IPS-20b (cell line): ENCODE results near the gene KCMF1.
A peak's percentile ranks its signal among the peaks of the same experiment; 100 is the strongest.

Source experiments
- H3K27ac ChIP-seq: one replicate; pipeline ENCODE4 v1.5.1; 2013; ENCODE audit warnings: low read length
- H3K27me3 ChIP-seq: 2 replicates; pipeline ENCODE4 v1.6.1; 2013; ENCODE audit warnings: mild to moderate bottlenecking, low read length, inconsistent platforms; ENCODE audit not compliant: insufficient read depth
- H3K36me3 ChIP-seq: 2 replicates; pipeline ENCODE4 v1.6.1; 2013; ENCODE audit warnings: low read depth, mild to moderate bottlenecking, inconsistent platforms, low read length, moderate library complexity; ENCODE audit not compliant: insufficient read depth
- H3K4me1 ChIP-seq: 2 replicates; pipeline ENCODE4 v1.6.1; 2013; ENCODE audit warnings: mild to moderate bottlenecking, control low read depth, inconsistent platforms, low read length, moderate library complexity; ENCODE audit not compliant: insufficient read depth
- H3K4me3 ChIP-seq: 2 replicates; pipeline ENCODE4 v1.5.1; 2013; ENCODE audit warnings: mild to moderate bottlenecking, low read length, inconsistent platforms
- H3K9ac ChIP-seq: 2 replicates; pipeline ENCODE4 v1.6.1; 2013; ENCODE audit warnings: low read depth, mild to moderate bottlenecking, inconsistent platforms, low read length, moderate library complexity
- H3K9me3 ChIP-seq: 2 replicates; pipeline ENCODE4 v1.6.1; 2013; ENCODE audit warnings: mild to moderate bottlenecking, low read depth, low read length, inconsistent platforms; ENCODE audit not compliant: insufficient read depth

KCMF1 gene

GRCh38 chr2:85048534-85048933, 77.6 kb downstream of the KCMF1 start:
- no peak overlapping the region for H3K9ac ChIP-seq
- H3K4me3 ChIP-seq: no peak overlapping the region
- H3K9me3 ChIP-seq: no peaks in the 10 kb centered on the region
- H3K36me3 ChIP-seq: peaks cover 94% of the 10 kb centered on the region
- no peaks in the 10 kb centered on the region for H3K27me3 ChIP-seq
- H3K4me1 ChIP-seq: no peaks in the 10 kb centered on the region; the same call in 1 of the 2 replicates
- no peak overlapping the region for H3K27ac ChIP-seq

- Histone ChIP-seq H3K9ac (no peak overlapping the region), H3K27me3 (no peaks in the 10 kb centered on the region), H3K9me3 (no peaks in the 10 kb centered on the region), H3K4me3 (no peak overlapping the region), H3K36me3 (peaks cover 94% of the 10 kb centered on the region), H3K27ac (no peak overlapping the region), H3K4me1 (no peaks in the 10 kb centered on the region; the same call in 1 of the 2 replicates)
Observed at GRCh38 chr2:85049236-85049635, 78.3 kb downstream of the KCMF1 start.

GRCh38 chr2:85053802-85054201, 82.8 kb downstream of the KCMF1 start:
- Histone ChIP-seq H3K36me3 (peaks cover 62% of the 10 kb centered on the region), H3K27me3 (no peaks in the 10 kb centered on the region), H3K4me3 (no peak overlapping the region), H3K9ac (no peak overlapping the region), H3K4me1 (peaks cover 5% of the 10 kb centered on the region), H3K9me3 (no peaks in the 10 kb centered on the region), H3K27ac (no peak overlapping the region)

- Histone ChIP-seq H3K9ac (no peak overlapping the region), H3K27ac (no peak overlapping the region), H3K9me3 (no peaks in the 10 kb centered on the region), H3K4me3 (no peak overlapping the region), H3K4me1 (peaks cover 5% of the 10 kb centered on the region), H3K27me3 (no peaks in the 10 kb centered on the region), H3K36me3 (peaks cover 29% of the 10 kb centered on the region)
Observed at GRCh38 chr2:85057226-85057962, 86.4 kb downstream of the KCMF1 start.

- Histone ChIP-seq H3K4me1 (peaks cover 18% of the 10 kb centered on the region; the same call in 1 of the 2 replicates), H3K4me3 (no peak overlapping the region), H3K9me3 (no peaks in the 10 kb centered on the region), H3K9ac (no peak overlapping the region), H3K36me3 (no peaks in the 10 kb centered on the region), H3K27ac (no peak overlapping the region), H3K27me3 (peaks cover 14% of the 10 kb centered on the region)
Observed at GRCh38 chr2:85061896-85062295, 90.9 kb downstream of the KCMF1 start.

- H3K36me3 ChIP-seq: no peaks in the 10 kb centered on the region
- H3K9me3 ChIP-seq: no peaks in the 10 kb centered on the region
- no peak overlapping the region for H3K4me3 ChIP-seq
- peaks cover 14% of the 10 kb centered on the region for H3K27me3 ChIP-seq
- H3K4me1 ChIP-seq: peaks cover 12% of the 10 kb centered on the region; the same call in 1 of the 2 replicates
- no peak overlapping the region for H3K27ac ChIP-seq
- no peak overlapping the region for H3K9ac ChIP-seq
Observed at GRCh38 chr2:85062565-85062964, 91.6 kb downstream of the KCMF1 start.

- no peak overlapping the region for H3K9ac ChIP-seq
- H3K36me3 ChIP-seq: no peaks in the 10 kb centered on the region
- no peak overlapping the region for H3K27ac ChIP-seq
- peaks cover 20% of the 10 kb centered on the region for H3K27me3 ChIP-seq
- no peaks in the 10 kb centered on the region for H3K9me3 ChIP-seq
- peaks cover 12% of the 10 kb centered on the region; the same call in 1 of the 2 replicates for H3K4me1 ChIP-seq
- no peak overlapping the region for H3K4me3 ChIP-seq
Observed at GRCh38 chr2:85063981-85064599, 93.1 kb downstream of the KCMF1 start.

GRCh38 chr2:85064927-85065577, 94.1 kb downstream of the KCMF1 start:
- Histone ChIP-seq H3K4me1 (peaks cover 12% of the 10 kb centered on the region; the same call in 1 of the 2 replicates), H3K9ac (0 out of 2 replicates have a peak overlapping the region, but pooled peaks have one; percentile 1), H3K9me3 (no peaks in the 10 kb centered on the region), H3K27ac (no peak overlapping the region), H3K27me3 (peaks cover 20% of the 10 kb centered on the region), H3K36me3 (no peaks in the 10 kb centered on the region), H3K4me3 (peak overlapping the region; percentile 24; the same call in 1 of the 2 replicates)

- Histone ChIP-seq H3K4me1 (peaks cover 12% of the 10 kb centered on the region; the same call in 1 of the 2 replicates), H3K4me3 (no peak overlapping the region), H3K27ac (no peak overlapping the region), H3K36me3 (no peaks in the 10 kb centered on the region), H3K27me3 (peaks cover 20% of the 10 kb centered on the region), H3K9ac (no peak overlapping the region), H3K9me3 (no peaks in the 10 kb centered on the region)
Observed at GRCh38 chr2:85066006-85066740, 95.2 kb downstream of the KCMF1 start.

GRCh38 chr2:85066874-85067351, 96.0 kb downstream of the KCMF1 start:
- Histone ChIP-seq H3K36me3 (no peaks in the 10 kb centered on the region), H3K9me3 (no peaks in the 10 kb centered on the region), H3K27ac (no peak overlapping the region), H3K27me3 (peaks cover 20% of the 10 kb centered on the region), H3K4me3 (peak overlapping the region; percentile 57), H3K9ac (no peak overlapping the region), H3K4me1 (peaks cover 12% of the 10 kb centered on the region; the same call in 1 of the 2 replicates)

GRCh38 chr2:85071096-85071495, 100.1 kb downstream of the KCMF1 start:
- no peaks in the 10 kb centered on the region for H3K36me3 ChIP-seq
- H3K27me3 ChIP-seq: peaks cover 12% of the 10 kb centered on the region
- H3K27ac ChIP-seq: no peak overlapping the region
- H3K4me1 ChIP-seq: no peaks in the 10 kb centered on the region
- no peak overlapping the region for H3K4me3 ChIP-seq
- H3K9me3 ChIP-seq: no peaks in the 10 kb centered on the region
- no peak overlapping the region for H3K9ac ChIP-seq
